H4 (cell line): ENCODE measurements around the gene ULK4. TPM values are rescaled to one million over a fixed set of nuclear protein-coding genes. Genes with fewer than 3 reads are reported as not detected.
"Not testable (repeated sequence)": the region's sequence is repeated elsewhere in the genome, so short reads cannot be mapped to it uniquely, and the experiment has no call there.

ENCODE experiments used
- DNase-seq: peaks from one replicate; pipeline ENCODE4 v3.0.0-alpha.2; 2015; ENCODE audit warnings: low spot score
- total RNA-seq: library from RNA; depleted of rRNA; stranded (reverse); fragments of >200 nt; shearing (Covaris generic); gene quantifications from 2 replicates; pipeline ENCODE4 v1.2.3, GENCODE V29; 2014

The ULK4 gene
- total RNA-seq, 1 experiment from 2014 or later, result 8.4 TPM

- peak; percentile 6 for DNase-seq
Measured at GRCh38 chr3:41960826-41961750, 815 bp downstream of the ULK4 start.

- DNase-seq, result no peak
Measured at GRCh38 chr3:41956574-41956973, 5.3 kb downstream of the ULK4 start.

- DNase-seq, result no peak
Measured at GRCh38 chr3:41955192-41955591, 6.7 kb downstream of the ULK4 start.

GRCh38 chr3:41943311-41943843 is 18.5 kb downstream of the ULK4 start:
- DNase-seq, result no peak

- no peak for DNase-seq
Measured at GRCh38 chr3:41940393-41940792, 21.5 kb downstream of the ULK4 start.

GRCh38 chr3:41936384-41936783 is 25.5 kb downstream of the ULK4 start:
- DNase-seq, result no peak

- DNase-seq, result peak; percentile 57
Measured at GRCh38 chr3:41933154-41933676, 28.7 kb downstream of the ULK4 start.

- DNase-seq, result no peak
Measured at GRCh38 chr3:41932464-41932863, 29.4 kb downstream of the ULK4 start.

GRCh38 chr3:41920406-41920965 is 41.4 kb downstream of the ULK4 start:
- DNase-seq, result no peak

GRCh38 chr3:41915353-41915752 is 46.5 kb downstream of the ULK4 start:
- DNase-seq, result no peak

- no peak for DNase-seq
Measured at GRCh38 chr3:41912280-41912679, 49.6 kb downstream of the ULK4 start.

GRCh38 chr3:41907330-41908073 is 54.4 kb downstream of the ULK4 start:
- DNase-seq, result no peak

- no peak for DNase-seq
Measured at GRCh38 chr3:41900265-41900664, 61.6 kb downstream of the ULK4 start.

GRCh38 chr3:41898631-41899030 is 63.3 kb downstream of the ULK4 start:
- no peak for DNase-seq

GRCh38 chr3:41893977-41894376 is 67.9 kb downstream of the ULK4 start:
- DNase-seq, result no peak

GRCh38 chr3:41888368-41889076 is 73.4 kb downstream of the ULK4 start:
- no peak for DNase-seq

- no peak for DNase-seq
Measured at GRCh38 chr3:41882956-41883355, 78.9 kb downstream of the ULK4 start.

- peak; percentile 16 for DNase-seq
Measured at GRCh38 chr3:41881233-41881821, 80.6 kb downstream of the ULK4 start.

GRCh38 chr3:41880387-41880786 is 81.5 kb downstream of the ULK4 start:
- no peak for DNase-seq

GRCh38 chr3:41877741-41878140 is 84.2 kb downstream of the ULK4 start:
- DNase-seq, result not testable (repeated sequence)

- no peak for DNase-seq
Measured at GRCh38 chr3:41874022-41874421, 87.9 kb downstream of the ULK4 start.
